ENCODE measurements around the gene SLC10A7. TPM values are rescaled to one million over a fixed set of nuclear protein-coding genes. Genes with fewer than 3 reads are reported as not detected.

Gene SLC10A7
- total RNA-seq, 2 donors from 2014 or later, result 14.3 to 16.8 TPM

DNA sequence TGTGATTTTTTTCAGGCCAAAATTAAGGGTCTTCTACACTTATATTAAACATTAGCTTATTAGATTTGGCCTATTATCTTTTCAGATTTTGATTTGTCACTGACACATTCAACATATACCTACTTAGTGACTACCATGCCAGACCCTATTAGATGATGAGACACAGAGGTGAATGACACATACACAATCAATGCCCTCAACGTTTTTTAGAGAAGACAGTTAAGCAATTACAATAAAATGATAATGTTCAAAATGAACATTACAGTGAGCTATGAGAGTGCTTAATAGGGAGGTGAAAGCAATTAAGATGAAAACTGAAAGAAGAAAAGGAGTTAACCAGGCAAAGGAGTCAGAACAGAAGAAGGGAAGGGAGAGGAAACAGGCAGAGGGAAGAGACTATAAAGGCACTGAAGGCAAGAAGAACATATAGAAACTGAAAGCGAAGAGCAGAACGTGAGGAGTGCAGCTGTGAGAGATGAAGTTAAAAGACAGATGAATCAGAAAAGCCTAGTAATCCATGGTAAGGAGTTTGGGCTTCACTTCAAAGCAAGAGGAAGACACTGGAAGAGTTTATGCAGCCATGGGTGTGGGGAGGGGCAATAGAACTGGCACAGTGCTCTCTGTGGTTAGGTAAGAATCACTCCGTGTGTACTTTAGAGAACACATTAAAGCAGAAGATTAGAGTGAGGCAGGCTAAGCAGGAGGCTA, 188.4 kb downstream of the SLC10A7 start:
- intact Hi-C loops (cut with DNase I), result no loop called here
- no peak for DNase-seq (ENCODE audit: low spot score)

DNA sequence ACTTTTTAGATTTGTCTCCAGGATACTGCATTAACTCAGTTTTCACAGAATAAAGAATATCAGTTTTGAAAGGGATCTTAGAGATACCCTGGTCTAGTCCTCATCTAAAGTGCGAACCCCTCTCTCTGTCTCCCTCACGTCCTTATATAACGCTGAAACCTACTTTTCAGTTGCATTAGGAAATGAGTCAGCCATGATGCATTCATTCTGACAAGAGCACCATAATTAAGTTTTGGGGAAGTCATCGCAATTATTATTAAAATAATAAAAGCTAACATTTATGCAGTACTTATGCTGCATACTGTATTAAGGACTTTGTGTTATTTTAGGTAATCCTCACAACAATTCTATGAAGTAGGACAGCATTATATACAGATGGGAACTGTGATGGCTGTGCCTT, 191.3 kb downstream of the SLC10A7 start:
- DNase-seq (ENCODE audit: low spot score), result no peak
- intact Hi-C loops (cut with DNase I), result no loop called here

DNA sequence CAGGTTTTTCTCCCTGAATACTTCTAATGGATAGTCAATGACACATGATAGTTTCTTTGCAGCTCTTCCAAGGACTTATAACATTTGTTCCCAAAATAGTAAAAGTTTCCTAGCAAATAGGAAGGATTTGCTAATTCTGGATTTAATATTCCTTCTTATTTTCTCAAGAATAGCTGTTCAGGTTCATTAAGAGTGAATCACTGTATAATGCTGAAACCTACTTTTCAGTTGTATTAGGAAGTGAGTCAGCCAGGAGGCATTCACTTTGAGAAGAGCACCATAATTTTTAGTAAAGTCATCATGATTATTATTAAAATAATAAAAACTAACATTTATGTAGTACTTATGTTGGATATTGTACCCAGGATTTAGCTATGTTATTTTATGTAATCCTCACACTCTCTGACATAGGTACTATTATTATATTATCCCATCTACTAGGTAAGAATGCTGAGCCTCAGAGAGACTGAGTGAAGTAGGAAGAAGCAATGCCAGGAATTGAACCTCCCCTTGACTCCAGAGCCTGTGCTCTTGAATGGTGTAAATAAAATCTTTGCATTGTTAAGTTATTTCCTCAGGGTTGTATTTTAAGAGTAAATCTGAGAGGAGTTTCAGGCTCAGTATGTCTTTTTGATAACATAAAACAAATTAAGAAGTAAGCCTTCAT, 192.6 kb downstream of the SLC10A7 start:
- intact Hi-C loops (cut with DNase I), result no loop called here
- DNase-seq (ENCODE audit: low spot score), result no peak

DNA sequence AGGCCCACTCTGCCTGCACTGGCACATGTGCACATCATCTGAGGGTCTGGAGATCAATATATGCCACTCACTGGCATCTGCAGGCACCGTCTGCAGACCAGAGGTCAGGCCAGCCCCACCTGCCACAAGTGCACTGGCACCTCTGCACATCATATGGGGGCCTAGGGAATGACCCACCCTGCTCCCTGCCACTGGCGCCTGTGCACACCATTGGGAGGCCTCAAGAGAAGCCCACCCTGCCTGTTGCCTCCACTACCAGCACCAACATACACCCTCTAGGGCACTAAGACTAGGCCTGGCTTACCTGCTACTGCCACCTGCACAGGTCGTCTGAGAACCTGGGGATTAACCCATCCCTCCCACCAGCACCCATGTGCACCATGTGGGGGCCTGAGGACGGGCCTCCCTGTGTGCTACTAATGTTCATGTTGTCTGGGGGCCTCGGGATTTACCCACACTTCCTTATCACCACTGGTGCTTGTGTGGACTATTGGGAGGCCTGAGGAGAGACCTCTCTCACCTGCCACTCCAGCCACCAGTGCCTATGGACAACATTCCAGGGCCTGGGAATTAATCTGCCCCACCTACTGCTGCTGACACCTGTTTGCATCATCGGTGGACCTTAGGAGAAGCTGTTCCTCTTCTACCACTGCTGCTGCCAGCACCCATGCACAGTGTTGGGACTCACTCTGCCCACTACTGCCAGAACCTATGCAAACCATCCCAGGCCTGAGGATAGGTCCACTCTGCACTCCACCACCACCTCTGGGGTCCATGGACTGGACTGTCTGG, 193.7 kb downstream of the SLC10A7 start:
- intact Hi-C loops (cut with DNase I), result no loop called here
- DNase-seq (ENCODE audit: low spot score), result no peak

DNA sequence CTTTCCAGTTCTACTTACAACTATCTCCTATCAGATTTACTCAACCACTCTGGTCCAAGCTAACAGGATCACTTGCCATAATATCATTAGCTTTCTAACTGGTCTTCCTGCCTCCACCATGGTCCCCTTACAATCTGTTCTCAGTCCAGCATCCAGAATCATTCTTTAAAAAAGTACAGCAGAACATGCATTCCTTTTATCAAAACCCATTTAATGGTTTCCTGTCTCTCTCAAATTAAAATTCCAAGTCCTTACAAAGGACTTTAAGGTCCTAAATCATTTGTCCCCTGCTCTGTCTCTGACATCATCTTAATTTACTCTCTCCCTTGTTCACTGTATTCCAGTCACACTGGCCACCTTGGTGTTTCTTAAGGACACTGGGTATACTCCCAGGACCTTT, 202.8 kb downstream of the SLC10A7 start:
- intact Hi-C loops (cut with DNase I), result no loop called here
- no peak for DNase-seq (ENCODE audit: low spot score)

DNA sequence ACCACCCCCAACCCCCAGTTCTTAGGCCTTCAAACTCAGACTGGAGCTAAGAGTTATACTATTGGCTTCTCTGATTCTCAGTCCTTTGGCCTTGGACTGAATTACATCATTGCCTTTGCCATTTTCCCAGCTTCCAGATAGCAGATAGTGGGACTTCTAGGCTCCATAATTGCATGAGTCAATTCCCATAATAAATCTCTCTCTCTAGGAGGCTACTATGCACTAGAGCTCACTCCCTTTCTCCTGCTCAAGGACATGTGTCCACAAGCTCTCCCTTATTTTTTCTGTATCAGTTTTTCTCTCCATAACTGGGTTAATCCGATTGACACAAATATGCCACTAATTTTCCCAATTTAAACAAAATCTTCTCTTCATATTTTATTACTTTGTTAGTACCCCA, 204.0 kb downstream of the SLC10A7 start:
- no peak for DNase-seq (ENCODE audit: low spot score)
- intact Hi-C loops (cut with DNase I), result no loop called here

DNA sequence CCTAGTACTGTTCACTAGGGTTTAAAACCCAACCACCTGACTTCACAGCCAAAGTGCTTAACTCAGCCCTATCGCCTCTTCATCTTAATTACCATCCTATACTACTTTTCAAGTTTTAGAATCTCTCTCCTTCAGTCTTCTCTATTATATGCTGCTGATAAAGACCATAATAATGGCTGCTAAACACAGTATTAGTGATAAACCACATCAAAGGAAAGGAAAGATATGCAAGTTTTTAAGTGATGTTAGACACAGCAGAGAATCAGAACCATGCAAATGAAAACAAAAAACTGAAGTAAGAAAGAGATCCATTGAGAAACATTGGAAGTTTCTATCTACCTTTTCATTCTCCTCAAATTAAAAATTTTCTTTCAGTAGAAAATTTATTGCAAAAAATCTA, 206.6 kb downstream of the SLC10A7 start:
- intact Hi-C loops (cut with DNase I), result no loop called here
- DNase-seq (ENCODE audit: low spot score), result no peak

DNA sequence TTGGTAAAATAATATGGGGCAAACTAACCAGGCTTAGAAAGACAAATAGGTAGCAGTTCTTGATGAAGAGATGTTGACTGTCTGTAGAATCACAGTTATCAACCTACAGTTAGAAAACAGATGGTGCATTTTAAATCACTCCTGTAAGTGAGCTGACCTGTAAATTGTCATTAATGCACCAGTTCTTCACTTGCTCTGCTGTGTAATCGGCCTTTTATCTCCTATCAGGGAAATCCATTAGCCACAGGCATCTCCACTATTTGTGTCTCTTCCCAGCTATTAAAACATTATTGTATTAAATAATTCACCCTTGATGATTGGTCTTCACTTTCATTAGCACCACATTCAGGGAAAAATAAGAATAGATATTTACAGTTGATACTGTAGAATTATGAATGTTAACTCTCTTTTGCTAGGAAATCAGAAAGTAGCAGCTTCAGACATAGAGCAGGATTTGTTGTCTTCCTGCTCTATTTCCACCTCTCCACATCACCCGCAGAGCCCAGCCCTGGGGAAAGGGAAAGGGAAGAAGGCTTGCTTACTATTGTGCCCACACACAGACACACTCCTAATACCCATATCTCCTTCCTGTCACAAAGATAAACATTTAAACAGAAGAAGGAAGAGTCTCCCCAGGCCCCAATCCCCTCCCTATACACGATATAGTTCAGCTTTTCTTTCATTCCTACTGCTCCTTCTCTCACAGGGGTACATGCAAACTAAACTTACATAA, 210.3 kb downstream of the SLC10A7 start:
- intact Hi-C loops (cut with DNase I), result no loop called here
- no peak for DNase-seq (ENCODE audit: low spot score)

DNA sequence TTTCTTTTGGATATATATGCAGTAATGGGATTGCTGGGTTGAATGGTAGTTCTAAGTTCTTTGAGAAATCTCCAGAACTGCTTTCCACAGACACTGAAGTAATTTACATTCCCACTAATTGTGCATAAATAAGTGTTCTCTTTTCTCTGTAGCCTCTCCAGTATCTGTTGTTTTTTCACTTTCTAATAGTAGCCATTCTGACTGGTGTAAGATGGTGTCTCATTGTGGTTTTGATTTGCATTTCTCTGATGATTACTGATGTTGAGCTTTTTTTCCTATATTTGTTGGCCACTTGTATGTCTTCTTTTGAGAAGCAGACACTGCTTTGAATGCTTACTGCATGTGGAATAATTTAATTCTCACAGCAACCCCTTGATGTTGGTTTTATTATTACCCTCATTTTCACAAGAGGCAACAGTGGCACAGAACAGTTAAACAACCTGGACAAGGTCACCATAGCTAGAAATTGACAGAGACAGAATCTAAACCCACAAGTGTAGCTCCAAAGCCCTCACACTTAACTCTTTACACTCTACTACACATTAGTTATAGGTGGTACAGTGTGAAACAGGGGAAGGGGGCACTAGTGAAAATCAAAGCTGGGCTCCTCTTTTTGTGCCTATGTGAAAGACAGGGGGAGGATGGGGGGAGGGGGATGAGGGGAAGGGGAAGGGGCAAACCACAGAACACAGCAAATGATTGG, 211.3 kb downstream of the SLC10A7 start:
- intact Hi-C loops (cut with DNase I), result no loop called here
- no peak for DNase-seq (ENCODE audit: low spot score)

DNA sequence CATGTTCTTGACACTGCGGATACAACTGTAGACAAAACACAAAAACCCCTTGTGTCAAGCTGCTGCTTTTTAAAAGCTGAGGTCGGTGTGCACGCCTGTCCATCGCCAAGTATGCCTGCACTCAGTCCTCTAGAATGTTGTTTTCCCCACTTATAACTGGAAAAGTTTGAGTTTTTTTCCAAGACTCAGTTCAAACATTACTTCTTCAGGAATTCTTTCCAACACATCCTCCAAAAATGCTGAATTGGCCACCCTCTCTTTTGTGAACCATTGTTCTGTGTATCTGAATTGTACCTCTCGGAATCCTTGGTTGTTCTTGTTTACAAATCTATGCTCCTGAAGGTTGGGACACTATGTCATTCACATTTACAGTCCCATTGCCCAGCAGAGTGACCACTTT, 212.8 kb downstream of the SLC10A7 start:
- no peak for DNase-seq (ENCODE audit: low spot score)
- intact Hi-C loops (cut with DNase I), result no loop called here

DNA sequence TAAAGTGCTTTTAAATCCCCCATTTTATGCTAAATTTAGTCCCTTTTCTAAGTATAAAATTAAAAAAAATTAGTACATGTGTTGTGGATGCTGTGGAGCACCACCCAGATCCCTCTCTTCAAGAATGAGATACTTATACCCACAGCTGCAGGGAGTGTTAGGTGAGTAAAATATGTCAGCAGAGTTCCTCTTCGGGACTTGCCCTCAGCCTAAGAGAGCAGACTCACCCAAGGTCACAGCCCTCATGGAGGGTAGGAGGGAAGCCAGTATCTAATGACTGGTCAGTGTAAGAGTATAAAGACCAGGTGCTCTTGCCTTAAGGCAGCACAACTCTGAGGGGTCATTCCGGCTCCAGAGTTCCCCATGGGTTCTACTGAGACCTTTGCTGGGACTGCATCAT, 218.9 kb downstream of the SLC10A7 start:
- no peak for DNase-seq (ENCODE audit: low spot score)
- intact Hi-C loops (cut with DNase I), result no loop called here

DNA sequence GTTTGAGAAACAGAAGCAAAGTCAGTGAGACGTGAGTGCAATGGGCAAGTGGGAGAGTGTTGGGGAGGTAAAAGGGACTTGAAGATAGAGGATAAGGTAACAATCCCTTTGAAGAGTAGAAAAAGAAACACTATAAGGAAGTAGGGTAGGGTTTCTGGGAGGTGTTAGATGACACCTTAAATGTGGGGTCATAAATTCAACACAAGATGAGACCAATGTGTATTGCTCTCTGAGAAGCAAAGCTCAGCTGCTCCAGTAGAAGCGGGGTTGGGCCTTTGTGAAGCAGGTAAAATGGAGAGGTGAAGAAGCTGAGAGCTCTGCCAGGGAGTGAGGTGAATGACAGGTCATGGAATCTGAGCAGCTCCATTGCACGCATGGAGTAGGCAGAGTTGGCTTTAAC, 222.1 kb downstream of the SLC10A7 start:
- intact Hi-C loops (cut with DNase I), result no loop called here
- no peak for DNase-seq (ENCODE audit: low spot score)

DNA sequence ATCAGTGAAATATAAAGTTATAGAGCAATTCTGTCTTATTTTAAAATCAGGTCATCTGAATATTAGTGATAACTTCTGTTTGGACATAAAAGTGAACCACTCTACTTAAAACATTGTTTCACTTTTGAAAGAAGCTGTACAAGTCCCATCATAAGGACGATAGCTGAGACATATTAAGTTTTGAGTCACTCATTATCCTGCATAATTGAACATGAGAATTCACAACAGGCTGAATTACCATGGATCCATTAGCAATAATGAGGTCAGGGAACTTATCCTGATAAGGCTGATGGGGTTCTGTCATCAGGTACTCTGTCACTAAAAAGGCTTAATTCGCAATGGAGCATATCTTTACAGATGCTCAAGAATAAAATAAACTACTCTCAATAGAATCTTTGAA, 227.0 kb downstream of the SLC10A7 start:
- no peak for DNase-seq (ENCODE audit: low spot score)
- intact Hi-C loops (cut with DNase I), result no loop called here

DNA sequence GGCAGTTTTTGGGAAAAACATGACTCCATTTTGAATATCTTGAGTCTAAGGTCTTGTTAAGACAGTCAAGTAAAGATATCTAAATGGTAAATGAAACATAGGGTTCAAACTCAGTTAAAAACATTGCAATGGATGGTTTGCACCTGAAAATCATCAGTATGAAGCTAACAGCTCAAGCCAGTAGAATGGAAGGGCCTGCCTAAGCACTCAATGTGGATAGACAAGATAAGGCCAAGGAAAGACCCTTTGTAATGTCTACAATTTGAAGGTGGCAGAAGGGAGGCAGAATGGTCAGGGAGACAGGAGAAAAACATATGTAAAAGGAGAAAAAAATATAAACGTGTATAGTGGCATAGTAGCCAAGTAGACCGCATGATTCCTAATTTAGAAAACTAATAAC, 229.2 kb downstream of the SLC10A7 start:
- intact Hi-C loops (cut with DNase I), result no loop called here
- no peak for DNase-seq (ENCODE audit: low spot score)

DNA sequence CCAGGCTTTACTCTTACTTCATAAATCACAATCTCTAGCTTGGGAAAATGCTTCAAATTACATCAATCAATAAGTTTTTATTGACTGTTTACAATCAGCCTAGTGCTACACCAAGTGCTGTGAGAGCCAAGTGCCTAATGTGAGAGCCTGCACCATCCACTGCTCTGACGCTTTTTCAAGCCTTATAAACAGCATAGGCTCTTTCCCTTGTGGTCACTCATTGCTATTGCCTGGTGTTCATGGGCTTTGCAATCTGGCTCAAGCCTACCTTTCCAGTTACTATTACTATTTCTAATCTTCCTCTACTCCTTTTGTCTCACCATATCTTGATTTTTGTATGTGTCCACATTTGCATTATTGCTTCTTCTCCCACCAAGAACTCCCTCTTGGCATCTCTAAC, 230.4 kb downstream of the SLC10A7 start:
- no peak for DNase-seq (ENCODE audit: low spot score)
- intact Hi-C loops (cut with DNase I), result no loop called here

DNA sequence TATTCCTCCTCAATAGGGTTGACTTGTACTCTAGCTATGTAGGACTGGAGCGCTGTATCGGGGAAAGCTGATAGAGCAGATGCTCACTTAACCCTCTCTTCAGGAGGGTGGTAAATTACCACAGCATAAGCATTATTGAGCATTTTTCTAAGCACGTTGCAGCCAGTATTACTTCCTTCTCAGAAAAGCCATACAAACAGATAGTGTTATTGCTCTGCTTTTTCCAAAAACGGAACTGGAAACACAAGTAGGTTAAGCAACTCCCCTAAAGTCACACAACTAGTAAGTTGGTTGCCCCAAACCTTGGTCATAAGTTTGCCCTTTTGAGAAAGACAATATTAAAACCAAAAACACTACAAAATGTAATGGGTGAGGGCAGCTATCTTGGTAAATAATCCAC, 233.5 kb downstream of the SLC10A7 start:
- DNase-seq (ENCODE audit: low spot score), result no peak

DNA sequence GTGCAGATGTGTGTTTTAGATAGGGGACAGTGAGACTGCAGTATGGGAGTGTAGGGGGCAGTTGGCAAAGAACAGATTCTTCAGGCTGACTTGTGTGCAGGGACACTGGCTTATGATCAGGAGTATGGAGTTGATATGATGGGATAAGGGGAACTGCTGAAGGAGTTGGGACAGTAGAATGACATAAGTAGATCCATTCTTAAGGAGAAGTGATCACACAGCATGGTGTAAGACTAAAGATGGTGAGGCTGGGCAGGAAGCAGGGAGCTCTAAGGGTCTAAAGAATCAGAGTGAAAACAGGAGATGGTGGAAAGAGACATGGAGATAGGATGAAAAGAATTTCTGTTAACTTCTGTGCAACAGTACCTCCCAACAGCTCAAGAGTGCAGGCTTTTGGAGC, 236.7 kb downstream of the SLC10A7 start:
- intact Hi-C loops (cut with DNase I), result no loop called here
- DNase-seq (ENCODE audit: low spot score), result no peak

More for the DNA sequence above, 233.5 kb downstream of the SLC10A7 start:
- intact Hi-C loops (cut with DNase I), result no loop called here

DNA sequence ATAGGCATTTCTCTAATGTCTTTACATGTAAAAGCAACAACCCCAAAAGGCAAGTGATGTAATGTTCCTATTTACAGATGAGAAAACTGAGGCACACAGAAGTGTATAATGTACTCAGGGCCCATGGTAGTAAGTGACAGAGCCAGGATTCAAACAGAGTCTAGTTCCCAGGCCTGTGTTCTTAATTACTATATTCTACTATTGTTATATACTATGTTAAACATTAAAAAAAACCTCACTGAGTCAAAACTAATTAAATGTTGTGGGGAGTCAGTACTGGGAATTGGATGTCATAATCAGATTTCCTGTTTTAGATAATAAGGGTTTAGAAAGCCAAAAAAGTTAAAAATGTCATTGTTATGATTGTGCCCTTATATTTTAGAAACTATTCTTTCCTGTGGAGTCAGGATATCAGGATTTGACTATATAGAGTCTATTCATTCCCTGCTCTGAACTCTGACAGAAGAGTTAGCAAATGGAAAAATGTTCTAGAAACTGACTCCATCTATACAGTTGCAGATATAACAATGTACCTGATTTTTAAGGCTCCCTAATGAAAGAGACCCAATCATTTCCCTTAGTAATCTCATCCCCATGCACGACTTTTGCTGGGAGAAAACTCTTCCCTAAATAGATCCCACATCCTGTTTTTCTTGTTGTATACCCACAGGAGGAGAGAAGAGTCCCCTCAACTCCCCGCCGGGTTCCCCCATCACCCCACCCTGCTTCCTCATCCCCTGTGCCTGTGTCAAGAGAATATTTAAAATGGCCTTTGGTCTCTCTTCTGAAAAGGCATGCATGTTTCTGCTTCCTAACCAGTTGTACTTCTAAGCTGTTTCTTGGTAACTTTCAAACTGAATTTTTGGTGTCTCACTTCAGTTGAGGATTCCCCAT, 237.7 kb downstream of the SLC10A7 start:
- no peak for DNase-seq (ENCODE audit: low spot score)
- intact Hi-C loops (cut with DNase I), result no loop called here
